Left renal cortex interstitium (tissue), 4 donors: ENCODE measurements around the gene PIP5K1A. TPM values are rescaled to one million over a fixed set of nuclear protein-coding genes. Genes with fewer than 3 reads are reported as not detected.
"Not testable (repeated sequence)": the region's sequence is repeated elsewhere in the genome, so short reads cannot be mapped to it uniquely, and the experiment has no call there.

Experiments
- DNase-seq, 4 donors: peaks; one replicate each; pipeline ENCODE4 v3.0.0-alpha.2; 2013; ENCODE audit warnings: low read depth in 4 of 4, low spot score in 2 of 4, missing footprints in 1 of 4
- polyA plus RNA-seq, 4 donors: library from polyadenylated mRNA; unstranded; fragments of 120-200 nt; gene quantifications; one replicate each; pipeline ENCODE4 v1.2.1, GENCODE V29; 2013; ENCODE audit not compliant: insufficient read length in 4 of 4

The PIP5K1A gene
- polyA plus RNA-seq, 4 donors: 51.5 to 76.7 (median 70.4) TPM

- DNase-seq: peak; percentile 64 to 89 (median 75)
Observed at GRCh38 chr1:151189637-151190445, 8.5 kb upstream of the PIP5K1A start, which contains the start of gene VPS72. Gene VPS72, minus strand, starts transcription at chr1:151190197. Its CDS starts 76 bp downstream, at chr1:151190121.

DNA sequence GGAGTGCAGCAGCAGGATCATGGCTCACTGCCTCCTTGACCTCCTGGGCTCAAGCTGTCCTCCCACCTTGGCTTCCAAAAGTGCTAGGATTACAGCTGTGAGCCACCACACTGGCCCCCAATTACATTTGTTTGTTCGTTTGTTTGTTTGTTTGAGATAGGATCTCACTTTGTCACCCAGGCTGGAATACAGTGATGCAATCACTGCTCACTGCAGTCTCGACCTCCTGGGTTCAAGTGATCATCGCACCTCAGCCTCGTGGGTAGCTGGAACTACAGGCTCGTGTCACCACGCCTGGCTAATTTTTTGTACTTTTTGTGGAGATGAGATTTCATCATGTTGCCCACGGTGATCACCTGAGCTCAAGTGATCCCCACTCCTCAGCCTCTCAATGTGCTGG, 6.3 kb upstream of the PIP5K1A start:
- DNase-seq: no peak

GRCh38 chr1:151193304-151193703, 5.0 kb upstream of the PIP5K1A start:
- DNase-seq: no peak

GRCh38 chr1:151193856-151194255, 4.5 kb upstream of the PIP5K1A start:
- no peak for DNase-seq

DNA sequence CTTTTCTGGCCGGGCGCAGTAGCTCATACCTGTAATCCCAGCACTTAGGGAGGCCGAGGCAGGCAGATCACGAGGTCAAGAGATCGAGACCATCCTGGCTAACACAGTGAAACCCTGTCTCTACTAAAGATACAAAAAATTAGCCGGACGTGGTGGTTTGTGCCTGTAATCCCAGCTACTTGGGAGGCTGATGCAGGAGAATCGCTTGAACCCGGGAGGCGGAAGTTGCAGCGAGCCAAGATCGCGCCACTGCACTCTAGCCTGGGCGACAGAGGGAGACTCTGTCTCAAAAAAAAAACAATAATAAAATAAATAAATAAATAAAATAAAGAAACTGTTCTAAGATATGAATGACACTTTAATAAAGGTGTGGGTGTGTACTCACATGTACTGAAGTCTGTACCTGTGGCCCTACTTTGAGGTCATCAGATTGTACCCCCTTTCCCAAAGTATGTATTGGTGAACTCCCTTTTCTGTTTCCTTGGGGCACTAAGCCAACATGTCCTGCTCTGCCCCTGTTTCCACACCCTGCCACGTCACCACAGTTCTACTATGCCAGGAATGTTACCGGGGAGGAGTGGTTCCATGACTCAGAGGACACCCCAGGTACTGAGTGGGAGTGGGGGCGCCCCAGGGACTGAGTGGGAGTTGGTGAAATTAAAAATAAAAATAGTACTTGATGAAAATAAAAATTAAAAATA, 3.3 kb upstream of the PIP5K1A start:
- DNase-seq: not testable (repeated sequence)

DNA sequence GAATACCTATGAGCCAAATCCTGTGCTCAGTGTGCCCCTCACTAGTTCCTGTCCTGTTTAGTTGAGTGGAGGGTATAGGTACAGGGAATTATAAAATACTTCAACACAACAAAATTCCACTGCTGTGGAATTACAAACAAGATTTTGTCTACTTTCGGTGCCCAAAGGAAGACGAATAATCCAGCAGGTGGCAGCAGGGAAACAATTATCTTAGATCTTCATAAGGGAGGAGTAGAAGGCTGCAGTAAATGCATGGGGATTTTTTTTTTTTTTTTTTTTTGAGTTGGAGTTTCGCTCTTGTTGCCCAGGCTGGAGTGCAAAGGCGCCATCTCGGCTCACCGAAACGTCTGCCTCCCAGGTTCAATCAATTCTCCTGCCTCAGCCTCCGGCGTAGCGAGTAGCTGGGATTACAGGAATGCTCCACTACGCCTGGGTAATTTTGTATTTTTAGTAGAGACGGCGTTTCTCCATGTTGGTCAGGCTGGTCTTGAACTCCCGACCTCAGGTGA, 2.0 kb upstream of the PIP5K1A start:
- DNase-seq: peak in 3 of 4 donors; percentile 54 to 75 (median 65)

DNA sequence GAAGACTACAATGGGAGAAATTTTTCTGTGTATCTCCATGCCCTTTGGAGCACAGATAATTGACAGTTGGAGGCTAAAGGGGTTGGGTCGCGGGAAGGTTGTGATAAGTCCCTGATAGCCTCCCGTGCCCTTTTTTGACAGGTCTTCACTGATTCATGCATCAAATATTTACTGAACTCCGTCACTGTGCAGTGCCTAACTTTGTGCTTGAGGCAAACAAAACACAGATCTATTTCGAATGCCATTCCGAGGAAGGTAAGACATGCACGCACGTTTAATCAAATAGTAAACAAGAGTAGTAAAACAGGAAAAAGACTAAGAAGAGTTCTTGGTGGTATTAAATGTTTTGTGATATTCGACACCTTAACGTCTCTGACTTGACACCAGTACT, 494 bp upstream of the PIP5K1A start:
- no peak for DNase-seq

DNA sequence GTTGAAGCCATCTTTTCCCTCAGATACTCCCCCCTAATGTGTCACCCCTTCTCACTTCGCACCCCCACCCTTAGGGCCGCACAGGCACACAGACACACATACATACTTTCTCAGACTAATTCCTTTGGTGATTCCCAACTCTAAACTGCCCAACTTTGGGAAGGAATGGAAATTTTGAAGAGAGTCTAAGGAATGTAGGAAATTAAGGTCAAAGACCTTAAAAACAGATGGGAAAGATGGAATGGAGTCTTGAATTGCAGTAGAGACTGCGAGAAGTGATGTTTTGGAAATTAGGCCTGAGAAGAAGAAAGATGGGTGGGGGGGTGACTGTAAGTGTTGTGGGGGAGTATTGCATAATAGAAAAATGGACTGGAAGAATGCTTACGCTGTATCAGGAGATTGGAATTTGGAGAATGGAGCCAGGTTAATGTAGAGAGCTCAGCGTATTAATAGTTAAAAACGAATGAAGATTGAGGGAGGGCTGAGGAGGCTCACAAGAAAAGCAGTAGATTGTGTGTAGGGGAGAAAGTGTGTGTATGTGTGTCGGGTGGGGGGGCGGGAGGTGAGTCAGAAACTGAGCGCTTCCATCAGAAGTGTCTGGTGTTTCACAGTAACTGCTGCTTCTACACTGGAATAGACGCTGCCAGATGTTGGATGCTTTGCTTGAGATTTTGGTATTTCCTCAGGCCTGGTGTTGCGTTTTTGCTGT, 1.7 kb downstream of the PIP5K1A start:
- DNase-seq: peak in 1 of 4 donors; percentile 5

DNA sequence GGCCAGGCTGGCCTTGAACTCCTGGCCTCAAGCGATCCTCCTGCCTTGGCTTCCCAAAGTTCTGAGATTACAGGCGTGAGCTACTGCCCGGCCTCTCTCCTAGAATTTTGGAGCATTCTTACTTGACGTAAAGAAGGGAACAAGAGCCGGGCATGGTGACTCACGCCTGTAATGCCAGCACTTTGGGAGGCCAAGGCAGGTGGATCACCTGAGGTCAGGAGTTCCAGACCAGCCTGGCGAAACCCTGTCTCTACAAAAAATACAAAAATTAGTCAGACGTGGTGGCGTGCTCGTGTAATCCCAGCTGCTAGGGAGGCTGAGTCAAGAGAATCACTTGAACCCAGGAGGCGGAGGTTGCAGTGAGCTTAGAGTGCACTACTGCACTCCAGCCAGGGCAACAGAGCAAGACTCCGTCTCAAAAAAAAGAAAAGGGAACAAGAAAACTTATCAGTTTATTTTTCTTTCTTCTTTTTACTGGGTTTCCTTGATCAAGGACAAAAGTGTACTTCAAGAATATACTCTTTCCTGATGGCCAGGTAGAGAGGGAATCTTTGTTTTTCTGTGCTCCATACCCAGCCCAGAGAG, 7.1 kb downstream of the PIP5K1A start:
- not testable (repeated sequence) for DNase-seq

- DNase-seq: no peak
Observed at GRCh38 chr1:151210830-151211229, 12.5 kb downstream of the PIP5K1A start.

DNA sequence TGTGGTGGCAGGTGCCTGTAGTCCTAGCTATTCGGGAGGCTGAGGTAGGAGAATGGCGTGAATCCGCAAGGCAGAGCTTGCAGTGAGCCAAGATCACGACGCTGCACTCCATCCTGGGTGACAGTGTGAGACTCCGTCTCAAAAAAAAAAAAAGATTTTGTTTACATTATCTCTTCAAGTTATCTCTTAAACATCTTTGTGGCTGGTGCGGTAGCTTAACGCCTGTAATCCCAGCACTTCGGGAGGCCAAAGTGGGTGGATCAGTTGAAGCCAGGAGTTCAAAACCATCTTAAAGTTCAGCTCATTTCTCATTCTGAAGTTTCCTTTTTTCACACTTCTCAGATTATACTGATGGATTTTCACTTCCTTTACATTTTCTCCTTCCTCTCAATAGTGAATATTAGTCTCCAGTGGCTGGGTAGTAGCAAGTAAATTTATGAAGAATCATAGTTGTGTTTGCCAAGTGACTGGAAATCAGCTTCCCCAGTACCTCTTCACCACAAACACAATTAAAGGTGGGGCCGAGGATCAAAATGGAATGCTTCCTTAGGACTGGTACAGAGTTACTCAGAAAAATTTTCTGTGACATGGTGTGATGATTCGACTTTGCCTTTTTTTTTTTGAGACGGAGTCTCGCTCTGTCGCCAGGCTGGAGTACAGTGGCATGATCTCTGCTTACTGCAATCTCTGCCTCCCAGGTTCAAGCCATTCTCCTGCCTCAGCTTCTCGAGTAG, 13.8 kb downstream of the PIP5K1A start:
- DNase-seq: no peak

DNA sequence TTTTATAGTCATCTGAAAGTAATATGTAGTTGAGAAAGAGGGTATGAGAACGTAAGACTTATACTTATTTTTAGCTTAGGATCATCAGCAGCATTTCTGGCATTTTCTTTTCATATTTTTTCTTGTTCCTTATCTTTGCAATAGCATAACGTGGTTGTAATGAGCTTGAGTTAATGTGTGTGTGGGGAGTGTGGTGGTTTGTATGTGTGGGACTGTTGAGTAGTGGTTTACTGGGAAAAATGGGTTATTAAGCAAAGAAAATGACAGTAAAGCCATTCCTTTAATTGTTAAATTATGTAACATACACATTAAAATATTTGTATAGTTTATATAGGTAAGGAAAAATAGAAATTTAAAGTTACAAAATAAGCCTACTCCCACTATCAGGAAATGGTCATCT, 15.2 kb downstream of the PIP5K1A start:
- no peak for DNase-seq

- no peak for DNase-seq
Observed at GRCh38 chr1:151221616-151222015, 23.3 kb downstream of the PIP5K1A start.

- DNase-seq: no peak
Observed at GRCh38 chr1:151222130-151222529, 23.8 kb downstream of the PIP5K1A start.

DNA sequence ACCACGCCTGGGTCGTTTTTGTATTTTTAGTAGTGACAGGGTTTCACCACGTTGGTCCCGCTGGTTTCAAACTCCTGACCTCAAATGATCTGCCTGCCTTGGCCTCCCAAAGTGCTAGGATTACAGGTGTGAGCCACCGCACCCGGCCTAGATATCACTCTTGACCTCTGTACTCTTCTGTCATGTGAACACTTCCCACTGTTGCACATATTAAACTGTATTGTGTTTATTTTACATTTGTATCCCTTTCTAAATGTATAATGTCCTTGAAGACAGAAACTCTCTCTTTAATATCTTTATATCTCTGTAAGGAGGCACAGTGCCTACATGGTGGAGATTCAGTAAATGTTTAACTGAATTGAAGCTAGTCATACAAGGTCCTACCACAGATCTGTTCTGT, 36.9 kb downstream of the PIP5K1A start:
- DNase-seq: no peak

DNA sequence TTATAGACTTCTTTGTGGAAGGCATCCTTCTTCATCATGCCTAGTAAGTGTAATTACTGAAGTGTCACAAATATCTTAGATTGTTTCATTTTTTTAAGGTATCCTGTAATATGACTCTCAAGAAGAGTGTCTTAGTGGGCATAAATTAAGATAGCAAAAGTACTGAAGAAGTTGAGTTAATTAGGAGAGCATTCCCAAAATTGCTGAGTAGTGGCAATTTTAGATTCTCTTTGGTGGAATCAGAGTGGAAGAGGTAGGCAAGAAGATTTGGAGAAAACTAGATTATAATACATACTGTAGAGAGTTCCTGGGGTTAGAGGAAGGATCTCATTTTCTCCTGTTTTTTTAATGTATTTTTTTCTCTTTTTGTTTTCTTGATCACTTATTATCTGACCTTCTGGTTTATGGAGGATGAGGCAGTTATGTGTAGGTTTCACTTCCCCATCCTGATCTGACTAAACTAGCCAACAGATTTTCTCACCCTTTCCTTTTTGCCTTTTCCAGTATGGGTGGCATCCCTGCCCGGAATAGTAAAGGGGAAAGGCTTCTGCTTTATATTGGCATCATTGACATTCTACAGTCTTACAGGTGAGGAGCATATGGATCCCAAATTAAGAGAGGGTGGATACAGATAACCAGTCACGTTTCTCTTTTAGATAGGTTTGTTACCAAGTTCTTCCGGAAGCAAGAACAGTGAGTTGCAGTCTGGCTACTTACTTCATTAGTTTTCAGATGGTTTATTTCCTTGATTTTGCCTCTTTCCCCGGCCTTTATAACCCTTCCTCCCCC, 39.5 kb downstream of the PIP5K1A start:
- DNase-seq: no peak

DNA sequence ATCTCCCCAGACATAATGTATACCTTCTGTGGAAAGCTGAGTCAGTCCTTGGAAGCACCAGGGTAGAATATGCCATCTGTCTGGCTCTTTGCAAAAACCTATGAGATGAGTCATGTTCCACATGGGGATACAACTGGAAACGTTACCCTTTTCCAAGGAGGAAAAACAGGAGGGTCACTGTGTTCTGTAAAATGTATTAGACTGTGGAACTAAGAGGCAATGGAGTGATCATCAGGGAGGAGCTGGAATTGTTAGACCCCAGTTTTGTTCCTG, 40.1 kb downstream of the PIP5K1A start:
- no peak for DNase-seq

- no peak for DNase-seq
Observed at GRCh38 chr1:151242442-151242841, 44.1 kb downstream of the PIP5K1A start.

DNA sequence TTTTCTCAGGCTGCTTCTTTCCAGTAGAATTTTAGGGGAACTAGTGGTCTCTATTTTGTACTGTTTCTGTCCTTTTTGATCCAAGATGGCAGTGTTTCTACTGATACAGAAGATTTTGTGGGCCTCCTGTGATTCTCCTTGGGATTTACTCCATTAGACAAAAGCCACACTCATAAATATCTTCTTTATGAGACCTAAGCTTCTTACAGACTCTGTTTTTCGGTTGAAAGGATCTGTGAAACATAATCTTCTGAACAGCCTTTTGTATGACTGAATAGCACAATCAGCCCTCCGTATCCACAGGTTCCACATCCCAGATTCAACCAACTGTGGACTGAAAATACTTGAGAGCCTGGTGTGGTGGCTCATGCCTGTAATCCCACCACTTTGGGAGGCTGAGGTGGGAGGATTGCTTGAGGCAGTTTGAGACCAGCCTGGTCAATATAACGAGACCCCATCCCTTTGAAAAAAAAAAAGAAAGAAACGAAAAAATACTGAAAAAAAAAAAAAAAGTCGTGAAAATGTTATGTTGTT, 45.4 kb downstream of the PIP5K1A start:
- no peak for DNase-seq
